Measurements from ENCODE around the gene ZIC1. TPM values are rescaled to one million over a fixed set of nuclear protein-coding genes. Genes with fewer than 3 reads are reported as not detected.

The ZIC1 gene
- total and polyA plus RNA-seq, 2 experiments from 2014 or later = 0.21 to 0.95 TPM

- no peak overlapping the region for H3K27ac Mint-ChIP-seq
- peaks cover 56% of the 10 kb centered on the region for H3K4me1 Mint-ChIP-seq
- H3K27me3 ChIP-seq (ENCODE audit: insufficient read depth) = peaks cover 100% of the 10 kb centered on the region
- H3K36me3 ChIP-seq (ENCODE audit: insufficient read depth) = no peaks in the 10 kb centered on the region
- ATAC-seq = no peak
- H4K20me1 ChIP-seq (replicated peaks; ENCODE audit: insufficient read depth) = no peaks in the 10 kb centered on the region; the same call in 1 of the 2 replicates
- H2AFZ ChIP-seq = no peak overlapping the region
- H3K79me2 ChIP-seq (replicated peaks; ENCODE audit: insufficient read depth) = no peaks in the 10 kb centered on the region
- H3K9me3 Mint-ChIP-seq = peaks cover 7% of the 10 kb centered on the region; the same call in 2 of the 3 replicates
- H3K4me3 ChIP-seq = no peak overlapping the region
- H3K27me3 Mint-ChIP-seq (ENCODE audit: insufficient read depth, low read depth, poor library complexity) = peaks cover 98% of the 10 kb centered on the region
- H3K4me2 ChIP-seq = 0 out of 2 replicates have a peak overlapping the region, but pooled peaks have one; percentile 2
- H3K36me3 Mint-ChIP-seq (ENCODE audit: low read depth) = no peaks in the 10 kb centered on the region
- TF ChIP-seq JUNB (IDR thresholded peaks at IDR 0.05; ENCODE audit: unreplicated experiment) (no peak), ETS1 (IDR thresholded peaks at IDR 0.05) (no peak), EZH2phosphoT487 (IDR thresholded peaks at IDR 0.05; ENCODE audit: unreplicated experiment) (no peak), POLR2AphosphoS5 (IDR thresholded peaks at IDR 0.05; ENCODE audit: low read depth) (no peak), CREB1 (CRISPR knock-in tag; IDR thresholded peaks at IDR 0.05; ENCODE audit: low read depth) (no peak), ZNF462 (CRISPR knock-in tag; IDR thresholded peaks at IDR 0.05) (no peak), ZNF114 (CRISPR knock-in tag; IDR thresholded peaks at IDR 0.05) (no peak), EZH2 (IDR thresholded peaks at IDR 0.05; ENCODE audit: low read depth, unreplicated experiment) (no peak), ZNF331 (CRISPR knock-in tag; IDR thresholded peaks at IDR 0.05; ENCODE audit: low read depth) (no peak), NANOG (IDR thresholded peaks at IDR 0.05; ENCODE audit: borderline replicate concordance) (no peak), STAT1 (IDR thresholded peaks at IDR 0.05; ENCODE audit: unreplicated experiment) (no peak), REST (IDR thresholded peaks at IDR 0.05; ENCODE audit: unreplicated experiment) (no peak)
- TF ChIP-seq, protein P1, sequence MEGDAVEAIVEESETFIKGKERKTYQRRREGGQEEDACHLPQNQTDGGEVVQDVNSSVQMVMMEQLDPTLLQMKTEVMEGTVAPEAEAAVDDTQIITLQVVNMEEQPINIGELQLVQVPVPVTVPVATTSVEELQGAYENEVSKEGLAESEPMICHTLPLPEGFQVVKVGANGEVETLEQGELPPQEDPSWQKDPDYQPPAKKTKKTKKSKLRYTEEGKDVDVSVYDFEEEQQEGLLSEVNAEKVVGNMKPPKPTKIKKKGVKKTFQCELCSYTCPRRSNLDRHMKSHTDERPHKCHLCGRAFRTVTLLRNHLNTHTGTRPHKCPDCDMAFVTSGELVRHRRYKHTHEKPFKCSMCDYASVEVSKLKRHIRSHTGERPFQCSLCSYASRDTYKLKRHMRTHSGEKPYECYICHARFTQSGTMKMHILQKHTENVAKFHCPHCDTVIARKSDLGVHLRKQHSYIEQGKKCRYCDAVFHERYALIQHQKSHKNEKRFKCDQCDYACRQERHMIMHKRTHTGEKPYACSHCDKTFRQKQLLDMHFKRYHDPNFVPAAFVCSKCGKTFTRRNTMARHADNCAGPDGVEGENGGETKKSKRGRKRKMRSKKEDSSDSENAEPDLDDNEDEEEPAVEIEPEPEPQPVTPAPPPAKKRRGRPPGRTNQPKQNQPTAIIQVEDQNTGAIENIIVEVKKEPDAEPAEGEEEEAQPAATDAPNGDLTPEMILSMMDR (conservative IDR thresholded peaks at IDR 0.05; ENCODE audit: low read depth in 2 of 2) = no peak
- peak overlapping the region; percentile 7; the same call in 1 of the 3 replicates for H3K4me3 Mint-ChIP-seq
- peak; percentile 34 for DNase-seq (ENCODE audit: low spot score)
- no peaks in the 10 kb centered on the region for H3K9me2 ChIP-seq (ENCODE audit: insufficient read depth)
- peaks cover 81% of the 10 kb centered on the region for H3K4me1 ChIP-seq (ENCODE audit: insufficient read depth)
- no peak overlapping the region for H3K27ac ChIP-seq (ENCODE audit: low read depth)
- peaks cover 38% of the 10 kb centered on the region for H3F3A ChIP-seq (replicated peaks; ENCODE audit: low read depth)
Measured at GRCh38 chr3:147417551-147418295, 8.6 kb downstream of the ZIC1 start.
